Small intestine (tissue), 16 donors: ENCODE measurements around the gene COL6A2. TPM values are rescaled to one million over a fixed set of nuclear protein-coding genes. Genes with fewer than 3 reads are reported as not detected.

Source experiments
- DNase-seq, 2 donors: peaks; one replicate each; pipeline versions ENCODE4 v3.0.0 to v3.0.0-alpha.2; 2013
- FAIRE-seq: peaks from 2 replicates; lab custom pipeline; 2012; peaks lifted over from hg19 to GRCh38; lab: Jason Lieb, UNC
- H3K27ac ChIP-seq, 3 donors: one replicate each; pipeline ENCODE4 v1.5.1; 2013; ENCODE audit warnings: low read length in 2 of 3, mild to moderate bottlenecking in 2 of 3, control low read depth in 1 of 3, inconsistent platforms in 1 of 3, low read depth in 1 of 3, moderate library complexity in 1 of 3
- H3K27me3 ChIP-seq, 3 donors: one replicate each; pipeline ENCODE4 v1.6.1; 2013; ENCODE audit warnings: low read length in 3 of 3, inconsistent platforms in 1 of 3; ENCODE audit not compliant: control insufficient read depth in 3 of 3, insufficient read depth in 3 of 3
- H3K36me3 ChIP-seq, 3 donors: one replicate each; pipeline ENCODE4 v1.6.1; 2013; ENCODE audit warnings: low read length in 3 of 3, inconsistent platforms in 1 of 3, low read depth in 1 of 3, mild to moderate bottlenecking in 1 of 3, moderate library complexity in 1 of 3; ENCODE audit not compliant: control insufficient read depth in 3 of 3, insufficient read depth in 2 of 3
- H3K4me1 ChIP-seq, 3 donors: one replicate each; pipeline ENCODE4 v1.6.1; 2013; ENCODE audit warnings: low read length in 2 of 3, inconsistent platforms in 1 of 3, low read depth in 1 of 3, mild to moderate bottlenecking in 1 of 3, moderate library complexity in 1 of 3; ENCODE audit not compliant: control insufficient read depth in 3 of 3, insufficient read depth in 2 of 3
- H3K4me3 ChIP-seq, 3 donors: one replicate each; pipeline ENCODE4 v1.5.1; 2013; ENCODE audit warnings: low read length in 3 of 3, control low read depth in 1 of 3, inconsistent platforms in 1 of 3, low read depth in 1 of 3, mild to moderate bottlenecking in 1 of 3, moderate library complexity in 1 of 3
- H3K9me3 ChIP-seq, 2 donors: one replicate each; pipeline ENCODE4 v1.6.1; 2013; ENCODE audit warnings: low read depth in 1 of 2, low read length in 1 of 2; ENCODE audit not compliant: control insufficient read depth in 2 of 2, insufficient read depth in 1 of 2
- WGBS, 3 donors: extraction: QIAGEN DNeasy Blood & Tissue Kit; methylation state at CpG; one replicate each; pipeline ENCODE4 v1.1.7; 2013; 5-methylcytosine and 5-hydroxymethylcytosine counted together
- long read RNA-seq, 10 donors: transcript quantifications; one replicate each; lab custom pipeline, GENCODE V29; 2026
- polyA plus RNA-seq, 4 donors: library from polyadenylated mRNA; stranded (reverse) in 3 of 4; unstranded in 1 of 4; fragments of 200-250 nt in 3 of 4; fragments of 120-200 nt in 1 of 4; gene quantifications; one replicate each; pipeline versions ENCODE4 v1.2.1 to v1.2.3, GENCODE V29; 2013
- donor health status: healthy with polysubstance abuse.
- donor health status: control.
- donor health status: control.
- donor health status: Bipolar disorder and iron deficiency.
- donor health status: healthy.

Gene COL6A2
- polyA plus RNA-seq = 100 to 1,000 TPM in 2 of 4 donors, 10 to 100 TPM in 1, 1 to 10 TPM in 1; 3.8 to 159 (median 68.5) TPM
- long read RNA-seq, donor 1, partial matches to known transcripts = 0 of 5 reads
- long read RNA-seq, donor 1, other reads (novel, unspliced or antisense) = 0 of 5 reads
- long read RNA-seq, donor 2, partial matches to known transcripts = 0 of 3 reads
- long read RNA-seq, donor 2, other reads (novel, unspliced or antisense) = 0 of 3 reads
- long read RNA-seq, donor 3, partial matches to known transcripts = 8 of 11 reads
- long read RNA-seq, donor 3, other reads (novel, unspliced or antisense) = 0 of 11 reads
- long read RNA-seq, donor 4 = 0 reads
- long read RNA-seq, donor 5, partial matches to known transcripts = 6 of 7 reads
- long read RNA-seq, donor 5, other reads (novel, unspliced or antisense) = 0 of 7 reads
- long read RNA-seq, donor 6, partial matches to known transcripts = 6 of 9 reads
- long read RNA-seq, donor 6, other reads (novel, unspliced or antisense) = 0 of 9 reads
- long read RNA-seq, donor 7, transcript COL6A2-201 (28 exons, 3,461 nt) = major isoform, 40 of 158 reads
- long read RNA-seq, donor 7, partial matches to known transcripts = 103 of 158 reads
- long read RNA-seq, donor 7, other reads (novel, unspliced or antisense) = 12 of 158 reads
- long read RNA-seq, donor 8, partial matches to known transcripts = 0 of 3 reads
- long read RNA-seq, donor 8, other reads (novel, unspliced or antisense) = 0 of 3 reads
- long read RNA-seq, donor 9, partial matches to known transcripts = 6 of 6 reads
- long read RNA-seq, donor 9, other reads (novel, unspliced or antisense) = 0 of 6 reads
- long read RNA-seq, donor 10, transcript COL6A2-201 (28 exons, 3,461 nt) = major isoform, 14 of 29 reads
- long read RNA-seq, donor 10, partial matches to known transcripts = 14 of 29 reads
- long read RNA-seq, donor 10, other reads (novel, unspliced or antisense) = 0 of 29 reads

- Histone ChIP-seq H3K9me3 (no peaks in the 10 kb centered on the region), H3K36me3 (no peaks in the 10 kb centered on the region), H3K27ac (peak within 1 kb of the TSS; percentile 12 to 61 (median 22)), H3K4me3 (peak within 1 kb of the TSS; percentile 48 to 56 (median 56)), H3K4me1 (peaks cover 0 to 3% (median 0%) of the 10 kb centered on the region in 3 donors), H3K27me3 (peaks cover 0 to 19% (median 2%) of the 10 kb centered on the region in 3 donors)
- FAIRE-seq (no peak), DNase-seq (peak; percentile 13 to 76)
- 7 to 8% (median 7%) methylated on average over 36 to 83 of the region's 83 CpGs for WGBS, 3 donors
Observed at GRCh38 chr21:46097336-46098293, at the start of gene COL6A2. TSS of gene COL6A2 (plus strand) at chr21:46098112.

GRCh38 chr21:46048926-46049889 lies 48.7 kb upstream of the COL6A2 start:
- Histone ChIP-seq H3K36me3 (no peaks in the 10 kb centered on the region), H3K27me3 (peaks cover 0 to 4% (median 0%) of the 10 kb centered on the region in 3 donors), H3K4me1 (peaks cover 0 to 15% (median 0%) of the 10 kb centered on the region in 3 donors), H3K9me3 (peaks cover 0 to 3% of the 10 kb centered on the region in 2 donors), H3K4me3 (no peak overlapping the region), H3K27ac (peak overlapping the region in 2 of 3 donors; percentile 81 to 84)
- FAIRE-seq = no peak
- peak in 1 of 2 donors; percentile 59 for DNase-seq
- WGBS, 3 donors = 50 to 57% (median 54%) methylated on average over 27 of the region's 27 CpGs

DNA sequence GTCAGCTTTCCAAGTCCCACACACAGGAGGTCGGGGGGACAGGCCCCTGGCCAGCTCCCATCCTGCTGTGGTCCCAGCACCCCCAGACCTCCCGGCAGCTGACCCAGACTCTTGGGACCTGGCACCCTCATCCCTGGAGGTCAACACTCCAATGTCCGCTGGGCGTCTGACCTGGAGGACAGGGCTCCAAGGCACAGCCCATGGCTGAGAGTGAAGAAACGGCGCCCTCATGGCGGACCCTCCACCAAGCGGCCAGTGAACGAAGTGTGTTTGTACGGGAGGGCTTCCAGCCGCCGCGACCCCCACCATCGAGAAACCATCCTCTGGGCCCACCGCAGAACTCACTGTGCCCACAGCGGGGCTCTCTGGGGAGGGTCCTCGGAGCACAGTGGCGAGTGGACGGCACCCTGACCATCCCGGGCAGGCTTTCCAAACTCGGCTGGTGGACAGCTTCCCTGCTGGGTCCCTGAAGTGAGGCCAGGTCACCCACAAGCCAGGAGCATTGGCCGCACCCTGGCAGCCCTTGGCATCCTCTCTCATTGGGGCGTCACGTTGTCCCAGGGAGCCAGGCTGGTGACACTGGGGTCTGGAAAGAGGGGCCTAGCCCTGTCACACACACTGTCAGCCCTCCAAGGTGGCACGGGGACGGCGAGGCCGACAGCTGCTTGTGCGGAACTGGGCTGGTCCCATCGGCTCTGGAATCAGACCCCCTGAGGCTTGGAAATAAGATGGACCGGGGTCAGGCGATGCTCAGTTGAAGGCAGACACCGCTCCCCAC lies 47.8 kb upstream of the COL6A2 start:
- peaks cover 0 to 3% of the 10 kb centered on the region in 2 donors for H3K9me3 ChIP-seq
- H3K4me3 ChIP-seq = no peak overlapping the region
- DNase-seq (no peak), FAIRE-seq (no peak)
- peaks cover 0 to 15% (median 0%) of the 10 kb centered on the region in 3 donors for H3K4me1 ChIP-seq
- no peaks in the 10 kb centered on the region for H3K36me3 ChIP-seq
- 86 to 87% (median 86%) methylated on average over 23 to 33 of the region's 33 CpGs for WGBS, 3 donors
- H3K27me3 ChIP-seq = peaks cover 0 to 4% (median 0%) of the 10 kb centered on the region in 3 donors
- peak overlapping the region in 2 of 3 donors; percentile 81 to 84 for H3K27ac ChIP-seq

GRCh38 chr21:46050668-46051378 lies 47.1 kb upstream of the COL6A2 start:
- Histone ChIP-seq H3K4me1 (peaks cover 0 to 16% (median 0%) of the 10 kb centered on the region in 3 donors), H3K4me3 (no peak overlapping the region), H3K9me3 (peaks cover 0 to 3% of the 10 kb centered on the region in 2 donors), H3K27me3 (peaks cover 0 to 4% (median 0%) of the 10 kb centered on the region in 3 donors), H3K27ac (peak overlapping the region in 2 of 3 donors; percentile 14 to 84), H3K36me3 (no peaks in the 10 kb centered on the region)
- DNase-seq = no peak
- FAIRE-seq = no peak
- 79 to 88% (median 87%) methylated on average over 20 to 22 of the region's 22 CpGs for whole genome bisulfite sequencing, 3 donors

GRCh38 chr21:46051379-46051770 lies 46.5 kb upstream of the COL6A2 start:
- DNase-seq (no peak), FAIRE-seq (no peak)
- Histone ChIP-seq H3K27ac (no peak overlapping the region), H3K27me3 (peaks cover 0 to 4% (median 0%) of the 10 kb centered on the region in 3 donors), H3K36me3 (no peaks in the 10 kb centered on the region), H3K4me1 (peaks cover 0 to 22% (median 0%) of the 10 kb centered on the region in 3 donors), H3K9me3 (peaks cover 0 to 3% of the 10 kb centered on the region in 2 donors), H3K4me3 (no peak overlapping the region)
- 79 to 83% (median 79%) methylated on average over 16 of the region's 16 CpGs for WGBS, 3 donors

DNA sequence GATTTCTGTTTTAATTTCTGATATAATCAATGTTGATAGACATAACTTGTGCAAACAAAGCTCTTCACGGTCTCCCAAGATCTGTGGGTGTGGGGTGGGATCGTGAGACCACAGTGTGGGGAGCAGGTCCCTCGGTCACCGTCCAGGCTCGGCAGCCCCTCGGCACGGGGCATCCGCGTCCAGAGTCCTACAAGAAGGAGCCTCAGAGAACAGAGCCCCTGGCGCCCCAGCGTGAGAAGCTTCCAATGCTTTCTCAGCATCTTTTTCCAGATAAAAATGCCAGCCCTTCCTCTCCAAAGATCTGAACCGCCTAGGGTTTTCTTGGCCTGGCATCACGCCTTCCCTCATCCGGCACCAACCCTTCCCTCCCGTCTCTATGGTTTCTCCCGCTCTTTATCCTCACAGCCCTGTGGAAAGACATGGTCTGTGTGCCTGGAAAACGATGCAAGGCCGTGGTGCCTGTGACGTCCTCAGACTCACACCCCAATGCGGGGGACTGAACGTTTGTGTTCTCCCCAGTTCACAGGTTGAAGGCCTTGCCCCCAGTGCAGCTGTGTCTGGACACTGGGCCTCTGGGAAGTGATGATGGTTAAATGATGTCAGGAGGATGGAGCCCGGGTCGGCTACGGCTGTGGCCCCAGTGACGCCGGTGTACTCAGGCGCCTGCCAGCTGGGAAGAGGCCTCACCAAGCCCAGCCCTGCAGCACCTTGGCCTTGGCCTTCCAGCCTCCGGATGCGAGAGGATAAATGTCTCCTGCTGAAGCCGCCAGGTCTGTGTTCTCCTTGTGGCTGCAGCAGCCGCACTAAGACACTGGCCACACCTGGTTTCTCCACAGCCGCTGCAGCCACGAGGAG lies 45.9 kb upstream of the COL6A2 start:
- H3K36me3 ChIP-seq = no peaks in the 10 kb centered on the region
- WGBS, 3 donors = 82 to 90% (median 89%) methylated on average over 33 of the region's 33 CpGs
- H3K4me3 ChIP-seq = no peak overlapping the region
- H3K9me3 ChIP-seq = peaks cover 0 to 3% of the 10 kb centered on the region in 2 donors
- no peak for FAIRE-seq
- peaks cover 0 to 4% (median 0%) of the 10 kb centered on the region in 3 donors for H3K27me3 ChIP-seq
- no peak for DNase-seq
- H3K4me1 ChIP-seq = peaks cover 0 to 26% (median 0%) of the 10 kb centered on the region in 3 donors
- H3K27ac ChIP-seq = no peak overlapping the region
